ENCODE results near the gene ATP6V1G3.
"Not testable (repeated sequence)": the region's sequence is repeated elsewhere in the genome, so short reads cannot be mapped to it uniquely, and the experiment has no call there.

The ATP6V1G3 gene

GRCh38 chr1:198497326-198498102, 43.0 kb downstream of the ATP6V1G3 start:
- no peak for DNase-seq (ENCODE audit: low read depth in 2 of 2)

- DNase-seq (ENCODE audit: low read depth in 2 of 2) = no peak
These were observed 44.0 kb downstream of the ATP6V1G3 start for GRCh38 chr1:198496216-198497143.

- peak in 1 of 2 experiments; percentile 51 for DNase-seq (ENCODE audit: low read depth in 2 of 2)
These were observed 44.8 kb downstream of the ATP6V1G3 start for GRCh38 chr1:198495631-198496030.

- DNase-seq (ENCODE audit: low read depth in 2 of 2) = no peak
These were observed 45.8 kb downstream of the ATP6V1G3 start for GRCh38 chr1:198494658-198495103.

- DNase-seq (ENCODE audit: low read depth in 2 of 2) = no peak
These were observed 46.3 kb downstream of the ATP6V1G3 start for GRCh38 chr1:198494139-198494538.

GRCh38 chr1:198493329-198493728, 47.2 kb downstream of the ATP6V1G3 start:
- no peak for DNase-seq (ENCODE audit: low read depth in 2 of 2)

- DNase-seq (ENCODE audit: low read depth in 2 of 2) = peak; percentile 93 to 94
These were observed 47.6 kb downstream of the ATP6V1G3 start for GRCh38 chr1:198492872-198493271.

GRCh38 chr1:198491596-198491995, 48.9 kb downstream of the ATP6V1G3 start:
- no peak for DNase-seq (ENCODE audit: low read depth in 2 of 2)

GRCh38 chr1:198491028-198491427, 49.5 kb downstream of the ATP6V1G3 start:
- DNase-seq (ENCODE audit: low read depth in 2 of 2) = no peak

GRCh38 chr1:198490224-198490623, 50.3 kb downstream of the ATP6V1G3 start:
- no peak for DNase-seq (ENCODE audit: low read depth in 2 of 2)

GRCh38 chr1:198486903-198487302, 53.6 kb downstream of the ATP6V1G3 start:
- no peak for DNase-seq (ENCODE audit: low read depth in 2 of 2)

GRCh38 chr1:198483645-198484044, 56.8 kb downstream of the ATP6V1G3 start:
- no peak for DNase-seq (ENCODE audit: low read depth in 2 of 2)

- DNase-seq (ENCODE audit: low read depth in 2 of 2) = no peak
These were observed 57.5 kb downstream of the ATP6V1G3 start for GRCh38 chr1:198483006-198483405.

GRCh38 chr1:198481661-198482060, 58.8 kb downstream of the ATP6V1G3 start:
- DNase-seq (ENCODE audit: low read depth in 2 of 2) = no peak

- DNase-seq (ENCODE audit: low read depth in 2 of 2) = no peak
These were observed 59.6 kb downstream of the ATP6V1G3 start for GRCh38 chr1:198480876-198481275.

- not testable (repeated sequence) for DNase-seq (ENCODE audit: low read depth in 2 of 2)
These were observed 63.1 kb downstream of the ATP6V1G3 start for GRCh38 chr1:198477354-198477753.

All from fibroblast of skin of left biceps (primary cell).